Liver (tissue), 9 donors: Measurements from ENCODE around the gene KIF26A. TPM values are rescaled to one million over a fixed set of nuclear protein-coding genes. Genes with fewer than 3 reads are reported as not detected.

Experiments
- DNase-seq: peaks from one replicate; pipeline ENCODE4 v3.0.0-alpha.2; 2017; ENCODE audit warnings: low spot score
- H3K27ac ChIP-seq, 2 donors: one replicate each; pipeline ENCODE4 v1.7.0; 2013; ENCODE audit warnings: inconsistent platforms in 2 of 2, low read length in 2 of 2, control low read depth in 1 of 2, low read depth in 1 of 2, mild to moderate bottlenecking in 1 of 2
- H3K27me3 ChIP-seq, 4 donors: one replicate each; pipeline versions ENCODE4 v1.6.1 to v1.7.0; 2013; ENCODE audit warnings: low read length in 3 of 4, inconsistent platforms in 1 of 4, mild to moderate bottlenecking in 1 of 4, moderate library complexity in 1 of 4; ENCODE audit not compliant: control insufficient read depth in 4 of 4, insufficient read depth in 4 of 4
- H3K36me3 ChIP-seq, 4 donors: one replicate each; pipeline versions ENCODE4 v1.6.1 to v1.7.0; 2013; ENCODE audit warnings: low read length in 3 of 4, mild to moderate bottlenecking in 3 of 4, low read depth in 1 of 4, moderate library complexity in 1 of 4; ENCODE audit not compliant: control insufficient read depth in 4 of 4, insufficient read depth in 3 of 4
- H3K4me1 ChIP-seq, 4 donors: one replicate each; pipeline versions ENCODE4 v1.6.1 to v1.7.0; 2013; ENCODE audit warnings: low read length in 3 of 4, mild to moderate bottlenecking in 3 of 4, moderate library complexity in 1 of 4; ENCODE audit not compliant: control insufficient read depth in 4 of 4, insufficient read depth in 4 of 4
- H3K4me3 ChIP-seq, 3 donors: one replicate each; pipeline versions ENCODE4 v1.6.1 to v1.7.0; 2013; ENCODE audit warnings: low read length in 3 of 3, control low read depth in 1 of 3, low read depth in 1 of 3, mild to moderate bottlenecking in 1 of 3
- H3K9ac ChIP-seq, 2 donors: one replicate each; pipeline ENCODE4 v1.7.0; 2013; ENCODE audit warnings: low read length in 2 of 2, mild to moderate bottlenecking in 2 of 2, moderate library complexity in 2 of 2, control low read depth in 1 of 2, low read depth in 1 of 2
- H3K9me3 ChIP-seq, 4 donors: one replicate each; pipeline versions ENCODE4 v1.6.1 to v1.7.0; 2013; ENCODE audit warnings: low read length in 3 of 4; ENCODE audit not compliant: control insufficient read depth in 4 of 4
- ATF3 ChIP-seq: IDR thresholded peaks from 2 replicates; pipeline ENCODE4 v1.6.1; 2016; ENCODE audit warnings: antibody characterized with exemption
- FOXA1 ChIP-seq: IDR thresholded peaks from 2 replicates; pipeline ENCODE4 v1.6.1; 2016; ENCODE audit warnings: antibody characterized with exemption
- GABPA ChIP-seq, 2 donors: IDR thresholded peaks in 1 of 2; conservative IDR thresholded peaks in 1 of 2; 2 replicates each; pipeline ENCODE4 v1.6.1; 2016; ENCODE audit warnings: antibody characterized with exemption in 2 of 2, mild to moderate bottlenecking in 1 of 2, moderate library complexity in 1 of 2
- HNF4G ChIP-seq: IDR thresholded peaks from 2 replicates; pipeline ENCODE4 v1.6.1; 2016; ENCODE audit warnings: antibody characterized with exemption
- JUND ChIP-seq, 2 donors: IDR thresholded peaks; 2 replicates each; pipeline ENCODE4 v1.6.1; 2016; ENCODE audit warnings: antibody characterized with exemption in 2 of 2
- MAX ChIP-seq: IDR thresholded peaks from 2 replicates; pipeline ENCODE4 v1.6.1; 2016; ENCODE audit warnings: antibody characterized with exemption
- RAD21 ChIP-seq, 2 donors: IDR thresholded peaks; 2 replicates each; pipeline ENCODE4 v1.6.1; 2016; ENCODE audit warnings: antibody characterized with exemption in 2 of 2, mild to moderate bottlenecking in 2 of 2
- REST ChIP-seq: IDR thresholded peaks from 2 replicates; pipeline ENCODE4 v1.6.1; 2016; ENCODE audit warnings: antibody characterized with exemption, mild to moderate bottlenecking
- RXRA ChIP-seq, 2 donors: IDR thresholded peaks; 2 replicates each; pipeline ENCODE4 v1.6.1; 2017 to 2018; ENCODE audit warnings: antibody characterized with exemption in 2 of 2, mild to moderate bottlenecking in 1 of 2
- SP1 ChIP-seq: IDR thresholded peaks from 2 replicates; pipeline ENCODE4 v1.6.1; 2018; ENCODE audit warnings: antibody characterized with exemption, mild to moderate bottlenecking
- TAF1 ChIP-seq: conservative IDR thresholded peaks from 2 replicates; pipeline ENCODE4 v1.6.1; 2016; ENCODE audit warnings: antibody characterized with exemption, mild to moderate bottlenecking
- WGBS: extraction: QIAGEN DNeasy Blood & Tissue Kit; methylation state at CpG from one replicate; pipeline ENCODE4 v1.1.7; 2013; 5-methylcytosine and 5-hydroxymethylcytosine counted together
- polyA plus RNA-seq, 2 donors: library from polyadenylated mRNA; stranded (reverse) in 1 of 2; unstranded in 1 of 2; fragments of 200-250 nt in 1 of 2; fragments of >200 nt in 1 of 2; fragmentation: Nextera tagmentation in 1 of 2; extraction: Ambion mirVana in 1 of 2; gene quantifications; one replicate each; pipeline versions ENCODE4 v1.2.1 to v1.2.3, GENCODE V29; 2013 to 2015
- total RNA-seq, 2 donors: library from RNA; depleted of rRNA; stranded (reverse); fragments of >200 nt; gene quantifications; one replicate each; pipeline ENCODE4 v1.2.3, GENCODE V29; 2014
- donor health status: healthy.
- donor health status: healthy.
- donor health status: healthy.
- donor health status: healthy.
- donor health status: healthy.

The KIF26A gene
- total RNA-seq (10 to 100 TPM in 1 of 2 donors, 1 to 10 TPM in 1; 1.8 to 10.2 TPM), polyA plus RNA-seq (under 1 TPM; 0.07 to 0.84 TPM)

GRCh38 chr14:104138098-104138717, at the start of gene KIF26A:
Gene KIF26A, plus strand, starts transcription at chr14:104138587. Its CDS starts 136 bp downstream, at chr14:104138723.
- Histone ChIP-seq H3K9me3 (no peaks in the 10 kb centered on the region), H3K4me1 (peaks cover 13 to 40% (median 17%) of the 10 kb centered on the region in 4 donors), H3K36me3 (no peaks in the 10 kb centered on the region), H3K9ac (no peak within 1 kb of the TSS), H3K27me3 (peaks cover 0 to 19% (median 4%) of the 10 kb centered on the region in 4 donors), H3K27ac (peak within 1 kb of the TSS in 1 of 2 donors; percentile 7), H3K4me3 (peak within 1 kb of the TSS in 2 of 3 donors; percentile 34 to 49)
- DNase-seq, result peak; percentile 75
- 1% methylated on average over 77 of the region's 77 CpGs for WGBS
- TF ChIP-seq ATF3, result no peak
- TF ChIP-seq HNF4G, result no peak
- TF ChIP-seq FOXA1, result no peak
- no peak for TF ChIP-seq RXRA (IDR thresholded peaks at IDR 0.05)
- TF ChIP-seq GABPA (IDR thresholded peaks at IDR 0.05 in 1 of 2, conservative IDR thresholded peaks at IDR 0.05 in 1 of 2), result no peak
- TF ChIP-seq MAX, result no peak

- TF ChIP-seq ATF3 (no peak), REST (no peak), MAX (peak; percentile 42), RXRA (IDR thresholded peaks at IDR 0.05) (peak in 1 of 2 donors; percentile 28), FOXA1 (no peak), TAF1 (no peak), JUND (IDR thresholded peaks at IDR 0.05) (peak in 1 of 2 donors; percentile 7), RAD21 (IDR thresholded peaks at IDR 0.05) (no peak), SP1 (no peak)
- DNase-seq, result no peak
- H3K27ac ChIP-seq, result peak overlapping the region; percentile 31 to 68
- H3K9ac ChIP-seq, result no peak overlapping the region
- no peak overlapping the region for H3K4me3 ChIP-seq
- WGBS, result 90% methylated on average over 20 of the region's 20 CpGs
- H3K4me1 ChIP-seq, result peaks cover 26 to 80% (median 49%) of the 10 kb centered on the region in 4 donors
- no peaks in the 10 kb centered on the region for H3K9me3 ChIP-seq
- H3K36me3 ChIP-seq, result no peaks in the 10 kb centered on the region
- no peaks in the 10 kb centered on the region for H3K27me3 ChIP-seq
These were observed 48.2 kb upstream of the KIF26A start for GRCh38 chr14:104090071-104090748.
